ENCODE results near the gene GTF2H4. TPM values are rescaled to one million over a fixed set of nuclear protein-coding genes. Genes with fewer than 3 reads are reported as not detected.

The GTF2H4 gene
- total RNA-seq, 1 donor from 2014 or later: 72.6 TPM

DNA sequence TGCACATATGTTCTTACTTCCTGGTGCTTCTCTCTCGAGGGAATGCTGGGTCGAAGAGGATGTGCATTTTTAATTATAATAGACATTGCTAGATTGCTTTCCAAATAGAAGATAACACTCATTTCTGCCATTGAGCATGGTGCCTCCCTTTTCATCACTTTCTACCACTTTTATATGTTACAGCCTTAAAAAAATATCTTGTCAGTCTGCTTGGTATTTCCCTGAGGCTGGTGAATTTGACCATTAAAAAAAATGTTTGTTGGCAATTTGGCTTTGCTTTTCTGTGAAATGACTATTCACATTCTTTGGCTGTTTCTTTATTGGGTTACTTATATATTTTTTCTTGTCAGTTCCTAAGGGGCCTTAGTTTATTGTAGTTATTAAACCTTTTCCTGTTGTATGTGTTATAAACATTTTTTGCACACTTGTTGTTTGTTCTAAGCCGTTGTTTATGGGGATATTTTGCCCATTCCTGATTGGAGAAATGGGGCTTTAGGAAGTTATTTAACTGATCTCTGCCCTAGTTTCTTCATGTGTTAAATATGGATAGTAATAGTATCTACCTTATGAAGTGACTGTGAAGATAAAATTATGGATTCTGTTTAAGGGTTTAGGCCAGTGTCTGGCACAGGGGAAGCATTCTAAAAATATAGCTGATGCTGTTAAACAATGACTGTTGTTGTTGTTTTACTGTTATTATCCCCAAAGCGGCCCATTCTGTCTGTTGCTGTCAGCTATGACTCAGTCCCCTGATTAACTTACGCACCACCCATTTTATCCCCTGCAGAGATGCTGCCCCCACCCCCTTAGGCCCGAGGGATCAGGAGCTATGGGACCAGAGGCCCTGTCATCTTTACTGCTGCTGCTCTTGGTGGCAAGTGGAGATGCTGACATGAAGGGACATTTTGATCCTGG is 19.8 kb upstream of the GTF2H4 start:
- Mint-ChIP-seq H3K36me3 (ENCODE audit: low read depth) (peaks cover 5% of the 10 kb centered on the region), H3K27me3 (ENCODE audit: low read depth) (no peaks in the 10 kb centered on the region), H3K9me3 (no peaks in the 10 kb centered on the region), H3K4me1 (peaks cover 53% of the 10 kb centered on the region), H3K27ac (ENCODE audit: unreplicated experiment) (no peak overlapping the region), H3K4me3 (peak overlapping the region; percentile 17)
- DNase-seq (ENCODE audit: low read depth, low spot score): no peak
- TF ChIP-seq, protein P1, sequence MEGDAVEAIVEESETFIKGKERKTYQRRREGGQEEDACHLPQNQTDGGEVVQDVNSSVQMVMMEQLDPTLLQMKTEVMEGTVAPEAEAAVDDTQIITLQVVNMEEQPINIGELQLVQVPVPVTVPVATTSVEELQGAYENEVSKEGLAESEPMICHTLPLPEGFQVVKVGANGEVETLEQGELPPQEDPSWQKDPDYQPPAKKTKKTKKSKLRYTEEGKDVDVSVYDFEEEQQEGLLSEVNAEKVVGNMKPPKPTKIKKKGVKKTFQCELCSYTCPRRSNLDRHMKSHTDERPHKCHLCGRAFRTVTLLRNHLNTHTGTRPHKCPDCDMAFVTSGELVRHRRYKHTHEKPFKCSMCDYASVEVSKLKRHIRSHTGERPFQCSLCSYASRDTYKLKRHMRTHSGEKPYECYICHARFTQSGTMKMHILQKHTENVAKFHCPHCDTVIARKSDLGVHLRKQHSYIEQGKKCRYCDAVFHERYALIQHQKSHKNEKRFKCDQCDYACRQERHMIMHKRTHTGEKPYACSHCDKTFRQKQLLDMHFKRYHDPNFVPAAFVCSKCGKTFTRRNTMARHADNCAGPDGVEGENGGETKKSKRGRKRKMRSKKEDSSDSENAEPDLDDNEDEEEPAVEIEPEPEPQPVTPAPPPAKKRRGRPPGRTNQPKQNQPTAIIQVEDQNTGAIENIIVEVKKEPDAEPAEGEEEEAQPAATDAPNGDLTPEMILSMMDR (conservative IDR thresholded peaks at IDR 0.05): no peak

DNA sequence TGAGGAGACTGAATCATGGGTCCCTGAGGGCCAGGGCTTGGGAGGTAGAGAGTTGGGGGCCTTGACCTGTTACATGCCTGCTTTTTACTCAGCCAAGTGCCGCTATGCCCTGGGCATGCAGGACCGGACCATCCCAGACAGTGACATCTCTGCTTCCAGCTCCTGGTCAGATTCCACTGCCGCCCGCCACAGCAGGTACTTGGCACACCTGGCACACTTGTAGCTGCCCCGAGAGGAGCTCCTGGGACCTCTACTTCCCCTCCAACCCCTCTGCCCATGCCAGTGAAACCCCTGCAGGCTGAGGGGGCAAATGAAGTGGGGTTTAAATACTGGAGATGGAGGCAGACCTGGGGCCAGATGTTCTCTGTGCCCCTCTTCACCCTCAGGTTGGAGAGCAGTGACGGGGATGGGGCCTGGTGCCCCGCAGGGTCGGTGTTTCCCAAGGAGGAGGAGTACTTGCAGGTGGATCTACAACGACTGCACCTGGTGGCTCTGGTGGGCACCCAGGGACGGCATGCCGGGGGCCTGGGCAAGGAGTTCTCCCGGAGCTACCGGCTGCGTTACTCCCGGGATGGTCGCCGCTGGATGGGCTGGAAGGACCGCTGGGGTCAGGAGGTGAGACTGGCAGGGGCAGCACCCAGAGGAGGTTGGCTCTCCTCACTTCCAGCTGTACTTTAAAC is 19.1 kb upstream of the GTF2H4 start:
- DNase-seq (ENCODE audit: low read depth, low spot score): no peak
- Mint-ChIP-seq H3K9me3 (no peaks in the 10 kb centered on the region), H3K27ac (ENCODE audit: unreplicated experiment) (no peak overlapping the region), H3K36me3 (ENCODE audit: low read depth) (peaks cover 5% of the 10 kb centered on the region), H3K4me3 (peak overlapping the region; percentile 59), H3K4me1 (peaks cover 47% of the 10 kb centered on the region), H3K27me3 (ENCODE audit: low read depth) (no peaks in the 10 kb centered on the region)
- TF ChIP-seq, protein P1 (conservative IDR thresholded peaks at IDR 0.05): no peak

DNA sequence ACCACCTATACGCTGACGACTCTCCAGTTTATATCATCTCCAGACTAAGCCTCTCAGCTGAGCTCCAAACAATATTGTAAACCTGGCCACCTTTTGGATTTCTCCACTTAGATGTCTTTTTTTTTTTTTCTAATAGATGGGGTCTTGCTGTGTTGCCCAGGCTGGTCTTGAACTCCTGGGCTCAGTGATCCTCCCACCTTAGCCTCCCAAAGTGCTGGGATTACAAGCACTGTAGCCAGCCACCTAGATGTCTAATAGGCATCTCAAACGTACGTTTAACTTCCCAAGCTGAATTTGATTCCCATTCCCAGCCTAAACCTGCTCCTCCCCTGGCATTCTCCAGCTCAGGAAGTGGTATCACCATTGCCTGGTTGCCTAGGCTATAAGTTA is 18.5 kb upstream of the GTF2H4 start:
- peak overlapping the region; percentile 66 for H3K27ac Mint-ChIP-seq (ENCODE audit: unreplicated experiment)
- DNase-seq (ENCODE audit: low read depth, low spot score): no peak
- H3K9me3 Mint-ChIP-seq: no peaks in the 10 kb centered on the region
- H3K36me3 Mint-ChIP-seq (ENCODE audit: low read depth): peaks cover 5% of the 10 kb centered on the region
- peaks cover 47% of the 10 kb centered on the region for H3K4me1 Mint-ChIP-seq
- no peaks in the 10 kb centered on the region for H3K27me3 Mint-ChIP-seq (ENCODE audit: low read depth)
- peak overlapping the region; percentile 59 for H3K4me3 Mint-ChIP-seq
- TF ChIP-seq, protein P1 (conservative IDR thresholded peaks at IDR 0.05): no peak

DNA sequence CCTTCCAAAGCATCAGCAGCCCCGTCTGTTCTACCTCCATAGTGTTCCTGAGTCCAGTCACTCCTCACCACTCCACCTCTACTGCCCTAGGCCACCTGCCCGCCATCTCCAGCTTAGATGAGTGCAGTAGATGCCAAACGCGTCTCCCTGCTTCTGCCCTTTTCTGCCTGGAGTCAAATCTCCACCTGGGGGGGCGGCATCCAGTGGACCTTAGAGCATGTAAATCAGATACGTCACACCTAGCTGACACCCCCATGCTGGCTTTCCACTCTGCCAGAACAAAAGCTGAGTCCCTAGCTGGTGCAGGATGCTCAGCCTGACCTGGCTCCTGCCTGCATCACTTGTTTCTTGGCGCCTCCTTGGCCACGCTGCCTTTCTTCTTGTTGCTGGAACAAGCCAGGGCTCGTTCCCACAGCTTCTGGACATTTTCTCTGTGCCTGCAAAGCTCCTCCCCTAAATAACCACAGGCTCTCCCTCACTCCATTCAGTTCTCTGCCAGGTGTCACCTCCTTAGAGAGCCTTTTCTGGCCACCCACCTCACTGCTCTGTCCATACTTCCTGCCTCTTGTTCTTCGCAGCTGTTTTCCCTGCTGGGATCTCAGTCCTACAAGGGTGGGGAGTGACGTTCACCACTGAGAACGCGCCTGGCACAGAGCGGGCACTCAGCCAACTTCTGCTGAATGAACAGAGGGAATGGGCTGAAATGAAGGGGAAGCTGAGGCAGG is 17.9 kb upstream of the GTF2H4 start:
- Mint-ChIP-seq H3K9me3 (no peaks in the 10 kb centered on the region), H3K27ac (ENCODE audit: unreplicated experiment) (peak overlapping the region; percentile 90), H3K27me3 (ENCODE audit: low read depth) (no peaks in the 10 kb centered on the region), H3K36me3 (ENCODE audit: low read depth) (peaks cover 11% of the 10 kb centered on the region), H3K4me1 (peaks cover 49% of the 10 kb centered on the region), H3K4me3 (peak overlapping the region; percentile 26)
- no peak for DNase-seq (ENCODE audit: low read depth, low spot score)
- TF ChIP-seq, protein P1 (conservative IDR thresholded peaks at IDR 0.05): no peak

DNA sequence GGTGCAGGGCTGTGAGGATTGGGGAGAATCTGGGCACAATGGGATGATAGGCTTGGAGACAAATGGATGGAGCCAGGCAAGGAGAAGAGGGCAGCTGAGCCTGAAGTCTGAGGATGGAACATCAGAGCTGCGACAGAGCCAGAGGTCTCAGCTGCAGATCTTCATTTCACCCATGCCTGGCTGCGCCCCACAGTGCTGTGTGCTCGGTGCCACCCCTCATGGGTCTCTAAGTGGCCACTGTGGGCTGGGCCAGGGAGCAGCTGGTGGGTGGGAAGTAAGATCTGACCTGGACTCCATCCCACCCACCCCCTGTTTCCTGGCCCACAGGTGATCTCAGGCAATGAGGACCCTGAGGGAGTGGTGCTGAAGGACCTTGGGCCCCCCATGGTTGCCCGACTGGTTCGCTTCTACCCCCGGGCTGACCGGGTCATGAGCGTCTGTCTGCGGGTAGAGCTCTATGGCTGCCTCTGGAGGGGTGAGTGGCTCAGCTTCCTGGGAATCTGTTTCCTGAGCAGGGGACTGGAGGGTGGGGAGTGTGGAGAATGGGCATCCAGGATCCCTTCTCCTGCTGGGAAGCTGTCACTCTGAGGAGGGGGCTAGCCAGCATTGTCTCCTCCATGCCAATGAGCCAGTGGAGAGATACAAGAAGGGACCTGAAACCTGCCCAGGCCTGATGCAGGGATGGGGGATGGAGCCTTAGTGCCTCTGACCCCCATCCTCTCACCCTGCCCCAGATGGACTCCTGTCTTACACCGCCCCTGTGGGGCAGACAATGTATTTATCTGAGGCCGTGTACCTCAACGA is 17.2 kb upstream of the GTF2H4 start:
- H3K36me3 Mint-ChIP-seq (ENCODE audit: low read depth): peaks cover 12% of the 10 kb centered on the region
- no peak for DNase-seq (ENCODE audit: low read depth, low spot score)
- H3K27ac Mint-ChIP-seq (ENCODE audit: unreplicated experiment): peak overlapping the region; percentile 90
- H3K9me3 Mint-ChIP-seq: no peaks in the 10 kb centered on the region
- H3K4me1 Mint-ChIP-seq: peaks cover 46% of the 10 kb centered on the region
- H3K4me3 Mint-ChIP-seq: no peak overlapping the region
- TF ChIP-seq, protein P1 (conservative IDR thresholded peaks at IDR 0.05): no peak
- H3K27me3 Mint-ChIP-seq (ENCODE audit: low read depth): no peaks in the 10 kb centered on the region

Measured in neural crest cell (in vitro differentiated cells).